Lower leg skin (tissue), 3 donors: ENCODE data around the gene ITPKB.

Source experiments
- CTCF ChIP-seq, 3 donors: fragments of 450-650 bp; IDR thresholded peaks; one replicate each; pipeline ENCODE4 v1.5.1; 2016; ENCODE audit warnings: antibody characterized with exemption in 3 of 3, mild to moderate bottlenecking in 3 of 3, moderate library complexity in 2 of 3
- POLR2A ChIP-seq, 2 donors: fragments of 450-650 bp; IDR thresholded peaks; one replicate each; pipeline ENCODE4 v1.6.1; 2016 to 2017; ENCODE audit warnings: antibody characterized with exemption in 2 of 2, mild to moderate bottlenecking in 1 of 2, moderate library complexity in 1 of 2

- TF ChIP-seq CTCF (IDR thresholded peaks at IDR 0.05) = no peak
- TF ChIP-seq POLR2A (IDR thresholded peaks at IDR 0.05) = no peak
Measured at GRCh38 chr1:226732856-226733291, 6.2 kb downstream of the ITPKB start.
